ENCODE results near the gene SEPTIN12. TPM values are rescaled to one million over a fixed set of nuclear protein-coding genes. Genes with fewer than 3 reads are reported as not detected.

Gene SEPTIN12
- total RNA-seq, 1 donor from 2014 or later = not detected

DNA sequence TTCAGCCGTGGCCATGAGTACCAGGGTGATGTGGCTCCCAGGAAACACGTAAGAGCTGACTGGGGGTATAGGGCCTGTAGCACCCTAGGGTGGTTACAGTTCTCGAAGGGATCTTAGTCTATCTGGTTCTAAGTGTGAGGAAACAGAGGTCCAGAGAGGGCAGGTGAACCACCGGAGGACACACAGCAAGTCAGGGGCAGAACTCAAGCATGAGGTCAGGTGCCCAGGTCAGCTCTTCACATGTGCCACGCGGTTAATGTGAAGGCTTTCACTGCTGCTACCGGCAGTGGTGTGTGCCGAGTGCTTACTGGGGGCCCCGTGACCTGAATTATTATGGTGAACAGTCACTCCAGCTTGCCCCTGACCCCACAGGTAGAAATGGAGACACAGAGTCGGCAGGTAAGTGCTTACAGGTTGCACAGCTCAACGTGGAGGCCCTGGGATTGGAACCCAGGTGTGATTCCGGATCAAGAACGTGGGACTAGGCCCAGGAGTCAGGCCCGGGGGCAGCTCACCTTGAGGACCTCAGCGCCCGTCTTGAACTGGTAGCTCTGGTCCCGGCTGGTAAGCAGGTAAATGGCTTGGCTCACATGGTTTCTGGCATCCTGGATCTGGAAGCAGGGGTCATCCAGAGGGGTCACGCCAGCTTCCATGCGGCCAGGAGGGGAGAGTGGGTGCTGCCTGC lies 11.2 kb upstream of the SEPTIN12 start:
- Mint-ChIP-seq H3K36me3 (ENCODE audit: insufficient read depth) (peaks cover 2% of the 10 kb centered on the region), H3K9me3 (ENCODE audit: low read depth) (no peaks in the 10 kb centered on the region), H3K27ac (peak overlapping the region; percentile 76), H3K4me1 (ENCODE audit: low read depth) (peaks cover 6% of the 10 kb centered on the region), H3K4me3 (ENCODE audit: low read depth) (no peak overlapping the region), H3K27me3 (no peaks in the 10 kb centered on the region)
- no peak for DNase-seq (ENCODE audit: low spot score, unreplicated experiment)
- no peak for TF ChIP-seq CTCF (IDR thresholded peaks at IDR 0.05; ENCODE audit: unreplicated experiment)

DNA sequence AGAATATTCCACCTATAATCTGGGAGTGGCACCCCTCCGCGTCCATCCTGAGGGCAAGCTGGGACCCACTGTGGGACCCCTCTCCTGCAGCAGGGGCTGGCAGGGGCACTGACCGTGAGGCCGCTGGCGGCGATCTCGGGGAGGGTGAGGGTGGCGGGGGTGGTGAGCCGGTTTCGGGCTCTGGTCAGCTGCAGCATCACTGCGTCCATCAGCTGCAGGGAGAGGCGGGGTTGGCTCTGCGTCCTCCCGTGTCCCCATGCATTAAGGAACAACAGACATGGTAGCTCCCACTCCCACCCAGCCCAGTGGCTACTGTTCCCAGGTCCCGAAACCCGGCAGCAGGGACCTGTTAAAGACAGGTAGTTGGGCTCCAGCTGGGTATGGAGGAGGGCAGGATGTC lies 10.3 kb upstream of the SEPTIN12 start:
- DNase-seq (ENCODE audit: low spot score, unreplicated experiment) = no peak
- Mint-ChIP-seq H3K4me3 (ENCODE audit: low read depth) (no peak overlapping the region), H3K9me3 (ENCODE audit: low read depth) (no peaks in the 10 kb centered on the region), H3K27me3 (no peaks in the 10 kb centered on the region), H3K27ac (no peak overlapping the region), H3K4me1 (ENCODE audit: low read depth) (peaks cover 4% of the 10 kb centered on the region), H3K36me3 (ENCODE audit: insufficient read depth) (peaks cover 2% of the 10 kb centered on the region)
- TF ChIP-seq CTCF (IDR thresholded peaks at IDR 0.05; ENCODE audit: unreplicated experiment) = no peak

DNA sequence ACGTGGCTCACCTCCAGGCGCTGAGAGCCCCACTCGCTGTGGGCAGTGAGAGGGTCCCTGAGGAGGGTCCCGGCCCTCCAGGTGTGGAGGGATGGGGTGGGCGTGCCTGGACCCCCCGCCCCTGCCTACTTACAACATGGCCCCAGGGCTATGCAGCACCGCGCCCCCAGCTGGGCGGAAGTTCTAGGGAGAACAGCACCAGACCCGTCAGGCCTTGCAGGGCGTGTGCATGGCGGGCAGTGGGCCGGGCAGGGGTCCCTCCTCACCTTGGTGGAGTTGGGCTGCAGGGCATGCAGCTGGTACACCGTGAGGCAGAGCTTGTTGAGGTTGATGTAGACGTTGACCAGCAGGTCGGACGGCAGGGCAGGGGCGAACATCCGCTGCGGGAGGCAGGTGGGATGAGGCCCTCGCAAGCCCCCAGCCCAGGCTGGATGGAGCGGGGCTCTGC lies 9.7 kb upstream of the SEPTIN12 start:
- no peaks in the 10 kb centered on the region for H3K9me3 Mint-ChIP-seq (ENCODE audit: low read depth)
- DNase-seq (ENCODE audit: low spot score, unreplicated experiment) = no peak
- H3K27me3 Mint-ChIP-seq = no peaks in the 10 kb centered on the region
- H3K36me3 Mint-ChIP-seq (ENCODE audit: insufficient read depth) = peaks cover 2% of the 10 kb centered on the region
- H3K4me1 Mint-ChIP-seq (ENCODE audit: low read depth) = peaks cover 4% of the 10 kb centered on the region
- H3K4me3 Mint-ChIP-seq (ENCODE audit: low read depth) = no peak overlapping the region
- H3K27ac Mint-ChIP-seq = no peak overlapping the region
- TF ChIP-seq CTCF (IDR thresholded peaks at IDR 0.05; ENCODE audit: unreplicated experiment) = no peak

DNA sequence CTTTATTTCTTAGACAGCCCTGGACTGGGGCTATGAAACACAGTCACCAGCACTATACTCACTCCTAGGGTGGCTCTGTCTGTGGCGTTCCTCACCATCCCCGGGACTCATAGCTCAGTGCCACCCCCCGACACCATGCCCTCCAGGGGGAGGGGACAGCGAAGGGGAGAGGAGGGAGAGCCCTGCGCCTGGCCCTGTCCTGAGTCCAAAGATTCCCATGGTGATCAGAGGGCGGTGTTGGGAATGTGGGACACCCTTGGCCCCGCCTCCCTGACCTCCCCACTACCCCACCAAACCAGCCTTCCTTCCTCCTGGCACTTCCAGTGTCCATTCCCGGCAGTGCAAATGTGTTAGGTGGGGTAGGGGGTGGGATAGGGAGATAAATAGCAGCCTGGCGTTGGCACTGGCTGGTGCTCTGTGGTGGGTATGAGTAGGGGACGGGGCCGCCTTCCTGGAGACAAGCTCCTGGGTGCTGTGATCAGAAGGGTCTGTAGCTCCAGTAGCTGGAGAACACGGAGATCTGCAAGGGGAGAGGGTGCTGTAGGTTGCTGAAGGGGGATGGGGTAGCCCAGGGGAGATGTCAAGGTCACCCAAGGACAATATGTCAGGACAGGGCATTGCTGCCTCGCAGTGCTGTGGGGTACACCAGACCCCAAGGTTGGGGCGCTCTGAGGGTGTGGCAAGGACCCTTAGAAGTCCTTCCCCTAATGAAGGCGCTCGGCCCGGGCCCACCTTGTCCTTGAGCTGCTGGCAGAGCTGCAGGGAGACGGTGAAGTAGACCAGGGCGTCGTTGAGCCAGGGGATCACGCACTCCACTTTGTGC lies 9.0 kb upstream of the SEPTIN12 start:
- TF ChIP-seq CTCF (IDR thresholded peaks at IDR 0.05; ENCODE audit: unreplicated experiment) = no peak
- H3K4me3 Mint-ChIP-seq (ENCODE audit: low read depth) = no peak overlapping the region
- H3K9me3 Mint-ChIP-seq (ENCODE audit: low read depth) = no peaks in the 10 kb centered on the region
- H3K27ac Mint-ChIP-seq = no peak overlapping the region
- no peak for DNase-seq (ENCODE audit: low spot score, unreplicated experiment)
- H3K36me3 Mint-ChIP-seq (ENCODE audit: insufficient read depth) = peaks cover 2% of the 10 kb centered on the region
- no peaks in the 10 kb centered on the region for H3K27me3 Mint-ChIP-seq
- H3K4me1 Mint-ChIP-seq (ENCODE audit: low read depth) = peaks cover 4% of the 10 kb centered on the region

GRCh38 chr16:4795828-4796572 lies 7.9 kb upstream of the SEPTIN12 start:
- DNase-seq (ENCODE audit: low spot score, unreplicated experiment) = no peak
- Mint-ChIP-seq H3K27ac (no peak overlapping the region), H3K4me1 (ENCODE audit: low read depth) (peaks cover 1% of the 10 kb centered on the region), H3K4me3 (ENCODE audit: low read depth) (no peak overlapping the region), H3K36me3 (ENCODE audit: insufficient read depth) (peaks cover 2% of the 10 kb centered on the region), H3K9me3 (ENCODE audit: low read depth) (no peaks in the 10 kb centered on the region), H3K27me3 (no peaks in the 10 kb centered on the region)
- no peak for TF ChIP-seq CTCF (IDR thresholded peaks at IDR 0.05; ENCODE audit: unreplicated experiment)
